H9 (cell line): Measurements from ENCODE around the gene DUSP7. TPM values are rescaled to one million over a fixed set of nuclear protein-coding genes. Genes with fewer than 3 reads are reported as not detected.

Source experiments
- DNase-seq: peaks from one replicate; pipeline ENCODE4 v3.0.0-alpha.2; 2017
- H2AFZ ChIP-seq: one replicate; pipeline ENCODE4 v1.6.1; 2013; ENCODE audit warnings: mild to moderate bottlenecking, low read length, control low read depth, moderate library complexity
- H2AK5ac ChIP-seq: 2 replicates; pipeline ENCODE4 v1.6.1; 2013; ENCODE audit warnings: low read length, control low read depth, mixed read lengths; ENCODE audit not compliant: insufficient read length
- H2BK120ac ChIP-seq: one replicate; pipeline ENCODE4 v1.6.1; 2013; ENCODE audit warnings: low read depth, mild to moderate bottlenecking, low read length, control low read depth, inconsistent platforms; ENCODE audit not compliant: poor library complexity, severe bottlenecking
- H2BK12ac ChIP-seq: 2 replicates; pipeline ENCODE4 v1.6.1; 2013; ENCODE audit warnings: low read length, control low read depth, mixed read lengths, low read depth; ENCODE audit not compliant: insufficient read length
- H2BK15ac ChIP-seq: 2 replicates; pipeline ENCODE4 v1.6.1; 2013; ENCODE audit warnings: low read depth, low read length, control low read depth
- H2BK20ac ChIP-seq: one replicate; pipeline ENCODE4 v1.6.1; 2013; ENCODE audit warnings: low read depth, mild to moderate bottlenecking, low read length, control low read depth, inconsistent platforms; ENCODE audit not compliant: poor library complexity, severe bottlenecking
- H2BK5ac ChIP-seq: 2 replicates; pipeline ENCODE4 v1.6.1; 2013; ENCODE audit warnings: low read length, control low read depth, mixed read lengths; ENCODE audit not compliant: insufficient read length
- H3K14ac ChIP-seq: 2 replicates; pipeline ENCODE4 v1.6.1; 2013; ENCODE audit warnings: low read length, control low read depth; ENCODE audit not compliant: insufficient read depth
- H3K18ac ChIP-seq: 2 replicates; pipeline ENCODE4 v1.6.1; 2013; ENCODE audit warnings: low read depth, mild to moderate bottlenecking, mixed read lengths, low read length, control low read depth; ENCODE audit not compliant: insufficient read length
- H3K23ac ChIP-seq: 2 replicates; pipeline ENCODE4 v1.6.1; 2013; ENCODE audit warnings: low read length, control low read depth, mixed read lengths, low read depth; ENCODE audit not compliant: insufficient read length
- H3K23me2 ChIP-seq: 2 replicates; pipeline ENCODE4 v1.6.1; 2013; ENCODE audit warnings: low read depth, mild to moderate bottlenecking, mixed read lengths, low read length, control low read depth; ENCODE audit not compliant: insufficient read length, poor library complexity, severe bottlenecking
- H3K27ac ChIP-seq: 2 replicates; pipeline ENCODE4 v1.5.1; 2013; ENCODE audit warnings: low read length, control low read depth, mixed read lengths, low read depth; ENCODE audit not compliant: insufficient read length
- H3K27me3 ChIP-seq: 2 replicates; pipeline ENCODE4 v1.6.1; 2013; ENCODE audit warnings: low read length, control low read depth, inconsistent platforms; ENCODE audit not compliant: insufficient read depth
- H3K4ac ChIP-seq: 2 replicates; pipeline ENCODE4 v1.6.1; 2013; ENCODE audit warnings: low read depth, mild to moderate bottlenecking, control low read depth, inconsistent platforms, low read length, moderate library complexity
- H3K4me1 ChIP-seq: 2 replicates; pipeline ENCODE4 v1.6.1; 2013; ENCODE audit warnings: low read length, control low read depth, inconsistent platforms; ENCODE audit not compliant: insufficient read depth
- H3K4me2 ChIP-seq: 2 replicates; pipeline ENCODE4 v1.6.1; 2013; ENCODE audit warnings: low read length, control low read depth, mixed read lengths; ENCODE audit not compliant: insufficient read length, insufficient read depth
- H3K56ac ChIP-seq: 2 replicates; pipeline ENCODE4 v1.6.1; 2013; ENCODE audit warnings: low read depth, mild to moderate bottlenecking, mixed read lengths, low read length, control low read depth; ENCODE audit not compliant: insufficient read length
- H3K79me1 ChIP-seq: 2 replicates; pipeline ENCODE4 v1.6.1; 2013; ENCODE audit warnings: low read depth, mild to moderate bottlenecking, moderate library complexity, low read length, control low read depth, inconsistent platforms; ENCODE audit not compliant: insufficient read depth, poor library complexity, severe bottlenecking
- H3K79me2 ChIP-seq: 2 replicates; pipeline ENCODE4 v1.6.1; 2013; ENCODE audit warnings: low read length, control low read depth, inconsistent platforms; ENCODE audit not compliant: insufficient read depth
- H3K9ac ChIP-seq: 2 replicates; pipeline ENCODE4 v1.6.1; 2013; ENCODE audit warnings: low read length, control low read depth, mixed read lengths; ENCODE audit not compliant: insufficient read length; ENCODE audit errors: extremely low read depth
- H3K9me3 ChIP-seq: one replicate; pipeline ENCODE4 v1.6.1; 2013; ENCODE audit warnings: low read depth, low read length, inconsistent platforms; ENCODE audit not compliant: control insufficient read depth
- H3T11ph ChIP-seq: one replicate; pipeline ENCODE4 v1.6.1; 2013; ENCODE audit warnings: mild to moderate bottlenecking, low read length, control low read depth, inconsistent platforms
- H4K20me1 ChIP-seq: one replicate; pipeline ENCODE4 v1.6.1; 2013; ENCODE audit not compliant: control insufficient read depth, insufficient read length, insufficient read depth
- H4K5ac ChIP-seq: 2 replicates; pipeline ENCODE4 v1.6.1; 2013; ENCODE audit warnings: low read depth, mild to moderate bottlenecking, mixed read lengths, low read length, control low read depth; ENCODE audit not compliant: insufficient read length
- H4K8ac ChIP-seq: replicated peaks from 2 replicates; pipeline ENCODE4 v1.6.1; 2013; ENCODE audit warnings: low read length, control low read depth, mixed read lengths, low read depth; ENCODE audit not compliant: insufficient read length
- H4K91ac ChIP-seq: 2 replicates; pipeline ENCODE4 v1.6.1; 2013; ENCODE audit warnings: low read depth, mild to moderate bottlenecking, moderate library complexity, mixed read lengths, low read length, control low read depth; ENCODE audit not compliant: insufficient read length
- H3K27ac Mint-ChIP-seq, 3 experiments: 2 replicates in 2 of 3; 3 replicates in 1 of 3; pipeline ENCODE4 v1.8.0; 2020 to 2021; ENCODE audit warnings: mixed read lengths in 3 of 3, mild to moderate bottlenecking in 1 of 3, moderate library complexity in 1 of 3
- H3K27me3 Mint-ChIP-seq: 2 replicates; pipeline ENCODE4 v1.8.0; 2021; ENCODE audit warnings: low read depth, mild to moderate bottlenecking, moderate library complexity, mixed read lengths
- H3K36me3 Mint-ChIP-seq, 3 experiments: 2 replicates in 2 of 3; 3 replicates in 1 of 3; pipeline ENCODE4 v1.8.0; 2020 to 2021; ENCODE audit warnings: low read depth in 3 of 3, mixed read lengths in 3 of 3; ENCODE audit not compliant: insufficient read depth in 1 of 3
- H3K4me1 Mint-ChIP-seq, 2 experiments: 2 replicates each; pipeline ENCODE4 v1.8.0; 2020; ENCODE audit warnings: mixed read lengths in 2 of 2
- H3K4me3 Mint-ChIP-seq, 2 experiments: 2 replicates in 1 of 2; 3 replicates in 1 of 2; pipeline ENCODE4 v1.8.0; 2020 to 2021; ENCODE audit warnings: mild to moderate bottlenecking in 2 of 2, mixed read lengths in 2 of 2, moderate library complexity in 1 of 2
- H3K9me3 Mint-ChIP-seq, 2 experiments: 2 replicates in 1 of 2; 3 replicates in 1 of 2; pipeline ENCODE4 v1.8.0; 2020; ENCODE audit warnings: mild to moderate bottlenecking in 2 of 2, mixed read lengths in 2 of 2, moderate library complexity in 1 of 2
- CTCF ChIP-seq: fragments of 200-600 bp; sonication (generic); conservative IDR thresholded peaks from 3 replicates; pipeline ENCODE4 v1.8.0; 2021; ENCODE audit warnings: antibody characterized with exemption, mild to moderate bottlenecking
- WGBS: extraction: QIAGEN DNeasy Blood & Tissue Kit; methylation state at CpG from one replicate; pipeline ENCODE4 v1.1.7; 2013; ENCODE audit warnings: missing lambda C conversion rate, low lambda C conversion rate, mixed read lengths; ENCODE audit not compliant: insufficient read length; ENCODE audit errors: extremely low coverage; 5-methylcytosine and 5-hydroxymethylcytosine counted together
- total RNA-seq: library from RNA; stranded (reverse); gene quantifications from 2 replicates; pipeline ENCODE4 v1.2.1, GENCODE V29; 2021

DUSP7 gene
- total RNA-seq, 1 experiment from 2014 or later, result 24.0 TPM

GRCh38 chr3:52024765-52025452, 31.5 kb downstream of the DUSP7 start:
- H2AFZ ChIP-seq, result no peak overlapping the region
- no peak for DNase-seq
- H2BK12ac ChIP-seq, result no peak overlapping the region
- H3K23ac ChIP-seq, result no peak overlapping the region
- H2BK20ac ChIP-seq, result no peak overlapping the region
- H2BK120ac ChIP-seq, result no peak overlapping the region
- no peak overlapping the region for H3T11ph ChIP-seq
- Mint-ChIP-seq H3K9me3 (no peaks in the 10 kb centered on the region), H3K36me3 (no peaks in the 10 kb centered on the region), H3K27me3 (peaks cover 2% of the 10 kb centered on the region), H3K4me1 (peaks cover 11 to 20% of the 10 kb centered on the region in 2 experiments), H3K27ac (no peak overlapping the region; a peak in 1 of 7 replicates), H3K4me3 (no peak overlapping the region)
- H4K91ac ChIP-seq, result no peak overlapping the region
- H4K20me1 ChIP-seq, result peaks cover 5% of the 10 kb centered on the region
- H3K79me2 ChIP-seq, result no peaks in the 10 kb centered on the region
- H3K18ac ChIP-seq, result no peak overlapping the region
- no CpG with 5 or more reads among the region's 6 CpGs for WGBS
- no peak overlapping the region for H2AK5ac ChIP-seq
- no peak for TF ChIP-seq CTCF
- no peak overlapping the region for H3K4me2 ChIP-seq
- no peaks in the 10 kb centered on the region for H3K79me1 ChIP-seq
- no peak overlapping the region for H2BK15ac ChIP-seq
- no peak overlapping the region for H4K8ac ChIP-seq
- no peaks in the 10 kb centered on the region for H3K23me2 ChIP-seq
- H3K56ac ChIP-seq, result no peak overlapping the region
- no peaks in the 10 kb centered on the region for H3K27me3 ChIP-seq
- peaks cover 4% of the 10 kb centered on the region; the same call in 1 of the 2 replicates for H3K4me1 ChIP-seq
- H4K5ac ChIP-seq, result no peak overlapping the region
- H3K27ac ChIP-seq, result no peak overlapping the region
- no peak overlapping the region for H2BK5ac ChIP-seq
- H3K14ac ChIP-seq, result no peak overlapping the region
- no peak overlapping the region for H3K4ac ChIP-seq
- H3K9ac ChIP-seq, result no peak overlapping the region
- no peaks in the 10 kb centered on the region for H3K9me3 ChIP-seq
